Activated CD4-positive, alpha-beta T cell treated with anti-CD3 and anti-CD28 coated beads for 1 hour (primary cell): Measurements from ENCODE around the gene KRTAP3-3.

Experiments used
- DNase-seq: peaks from one replicate; pipeline ENCODE4 v3.0.0-alpha.2; 2020

The KRTAP3-3 gene

GRCh38 chr17:40956401-40957254 is 37.3 kb downstream of the KRTAP3-3 start:
- no peak for DNase-seq

GRCh38 chr17:40953881-40954280 is 40.1 kb downstream of the KRTAP3-3 start:
- no peak for DNase-seq

DNA sequence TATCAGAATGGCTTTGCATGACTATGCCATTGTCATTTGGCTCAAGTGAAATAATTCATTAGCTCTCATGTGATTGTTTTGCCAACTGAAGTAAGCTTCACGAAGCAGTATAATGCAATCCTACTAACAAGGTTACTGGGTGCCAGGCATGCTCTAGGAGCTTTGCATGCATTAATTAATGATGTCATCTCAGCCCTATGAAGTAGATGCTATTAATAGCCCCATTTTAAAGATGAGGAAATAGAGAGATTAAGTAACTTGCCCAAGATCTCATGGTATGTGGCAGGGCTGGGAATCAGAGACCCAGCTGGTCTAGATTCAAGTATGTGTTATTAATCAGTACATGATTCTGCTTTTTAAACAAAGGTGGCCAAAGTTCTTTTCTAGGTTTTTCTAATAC is 41.3 kb downstream of the KRTAP3-3 start:
- no peak for DNase-seq

DNA sequence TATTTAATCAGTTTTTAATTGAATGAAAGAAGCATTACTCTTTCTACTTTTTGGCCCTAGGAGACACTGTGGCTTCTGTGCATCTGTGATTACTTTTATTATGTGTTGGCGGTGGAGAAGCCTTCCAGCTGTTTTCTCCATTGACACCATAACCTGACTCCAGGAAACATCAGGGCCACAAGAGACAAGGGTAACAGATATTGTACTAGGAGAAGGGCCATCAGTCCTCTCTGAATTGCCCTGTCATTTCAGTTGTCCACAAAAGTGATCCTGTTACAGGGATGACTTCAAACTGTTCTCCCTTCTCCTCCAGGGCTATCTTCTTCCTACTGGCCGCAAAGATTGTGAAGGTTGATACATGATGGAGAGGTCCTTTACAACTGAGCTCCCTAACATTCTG is 41.8 kb downstream of the KRTAP3-3 start:
- no peak for DNase-seq

GRCh38 chr17:40951011-40951622 is 42.8 kb downstream of the KRTAP3-3 start:
- no peak for DNase-seq

DNA sequence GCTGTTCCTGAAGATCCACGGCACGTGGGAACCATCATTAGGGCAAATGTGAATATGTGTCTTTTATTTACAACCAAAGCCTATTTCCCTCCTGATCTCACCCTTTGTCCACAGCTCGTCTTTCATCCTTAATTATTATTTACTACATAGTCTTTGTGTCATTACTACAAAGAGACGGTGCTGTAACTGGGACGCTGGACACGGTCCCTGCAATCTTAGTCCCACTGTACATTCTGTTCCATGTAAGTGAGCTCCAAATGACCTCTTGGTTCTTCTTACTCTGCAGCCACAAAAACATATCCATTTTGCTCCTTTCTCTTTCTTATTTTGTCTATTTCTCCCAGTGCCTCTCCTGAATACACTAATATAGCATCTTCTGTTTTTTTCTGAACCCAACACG is 43.8 kb downstream of the KRTAP3-3 start:
- no peak for DNase-seq

GRCh38 chr17:40949418-40949817 is 44.5 kb downstream of the KRTAP3-3 start:
- no peak for DNase-seq

DNA sequence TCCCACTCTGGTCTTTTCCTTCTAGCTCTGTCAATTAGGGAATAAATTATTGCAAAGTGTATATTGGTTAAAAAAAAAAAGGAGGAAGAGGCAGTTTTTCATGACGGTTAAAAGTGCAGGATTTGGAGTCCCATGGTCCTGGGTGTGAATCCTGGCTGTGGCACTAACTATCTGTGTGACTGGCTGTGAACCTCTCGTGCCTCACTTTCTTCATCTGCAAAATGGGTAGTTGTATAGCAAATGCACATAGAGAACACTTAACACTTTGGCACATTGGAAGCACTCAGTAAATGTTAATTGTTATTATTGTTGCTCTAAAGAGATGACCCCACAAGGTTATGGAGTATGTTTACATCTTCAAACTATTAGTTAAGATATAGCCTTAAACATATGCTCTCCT is 46.0 kb downstream of the KRTAP3-3 start:
- no peak for DNase-seq

DNA sequence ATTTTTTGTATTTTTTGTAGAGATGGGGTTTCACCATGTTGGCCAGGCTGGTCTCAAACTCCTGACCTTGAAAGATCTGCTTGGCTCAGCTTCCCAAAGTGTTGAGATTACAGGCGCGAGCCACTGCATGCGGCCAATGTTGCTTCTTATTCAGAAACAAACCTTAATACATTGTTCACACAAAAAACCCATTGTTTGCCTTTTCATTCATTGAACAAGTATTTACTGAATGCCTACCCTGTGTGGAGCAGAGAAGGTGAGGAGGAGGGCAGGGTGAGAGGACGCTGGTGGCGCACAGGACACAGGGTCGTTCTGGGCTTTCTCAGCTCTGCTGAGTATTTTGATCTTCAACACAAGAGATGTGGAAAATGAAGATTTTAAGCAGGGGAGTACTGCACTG is 48.5 kb downstream of the KRTAP3-3 start:
- no peak for DNase-seq

- DNase-seq = no peak
These were observed 49.4 kb downstream of the KRTAP3-3 start for GRCh38 chr17:40944531-40944930.
